Testis (tissue), 2 donors: Measurements from ENCODE around the gene PLA2G4F.

Source experiments
- CTCF ChIP-seq, 3 experiments: fragments of 450-650 bp in 2 of 3; fragments of 200-600 bp in 1 of 3; sonication (generic) in 1 of 3; IDR thresholded peaks; one replicate each; pipeline ENCODE4 v1.5.1; 2016 to 2019; ENCODE audit warnings: antibody characterized with exemption in 3 of 3, mild to moderate bottlenecking in 2 of 3, moderate library complexity in 1 of 3
- POLR2A ChIP-seq: fragments of 450-650 bp; IDR thresholded peaks from one replicate; pipeline ENCODE4 v1.6.1; 2017; ENCODE audit warnings: antibody characterized with exemption, mild to moderate bottlenecking, moderate library complexity

- no peak for TF ChIP-seq POLR2A
- TF ChIP-seq CTCF (IDR thresholded peaks at IDR 0.05): no peak
Observed at GRCh38 chr15:42178056-42178455, 21.6 kb upstream of the PLA2G4F start.
